ENCODE data around the gene SCYL2.
A peak's percentile ranks its signal among the peaks of the same experiment; 100 is the strongest.
"Not testable (repeated sequence)": the region's sequence is repeated elsewhere in the genome, so short reads cannot be mapped to it uniquely, and the experiment has no call there.

The SCYL2 gene, protein sequence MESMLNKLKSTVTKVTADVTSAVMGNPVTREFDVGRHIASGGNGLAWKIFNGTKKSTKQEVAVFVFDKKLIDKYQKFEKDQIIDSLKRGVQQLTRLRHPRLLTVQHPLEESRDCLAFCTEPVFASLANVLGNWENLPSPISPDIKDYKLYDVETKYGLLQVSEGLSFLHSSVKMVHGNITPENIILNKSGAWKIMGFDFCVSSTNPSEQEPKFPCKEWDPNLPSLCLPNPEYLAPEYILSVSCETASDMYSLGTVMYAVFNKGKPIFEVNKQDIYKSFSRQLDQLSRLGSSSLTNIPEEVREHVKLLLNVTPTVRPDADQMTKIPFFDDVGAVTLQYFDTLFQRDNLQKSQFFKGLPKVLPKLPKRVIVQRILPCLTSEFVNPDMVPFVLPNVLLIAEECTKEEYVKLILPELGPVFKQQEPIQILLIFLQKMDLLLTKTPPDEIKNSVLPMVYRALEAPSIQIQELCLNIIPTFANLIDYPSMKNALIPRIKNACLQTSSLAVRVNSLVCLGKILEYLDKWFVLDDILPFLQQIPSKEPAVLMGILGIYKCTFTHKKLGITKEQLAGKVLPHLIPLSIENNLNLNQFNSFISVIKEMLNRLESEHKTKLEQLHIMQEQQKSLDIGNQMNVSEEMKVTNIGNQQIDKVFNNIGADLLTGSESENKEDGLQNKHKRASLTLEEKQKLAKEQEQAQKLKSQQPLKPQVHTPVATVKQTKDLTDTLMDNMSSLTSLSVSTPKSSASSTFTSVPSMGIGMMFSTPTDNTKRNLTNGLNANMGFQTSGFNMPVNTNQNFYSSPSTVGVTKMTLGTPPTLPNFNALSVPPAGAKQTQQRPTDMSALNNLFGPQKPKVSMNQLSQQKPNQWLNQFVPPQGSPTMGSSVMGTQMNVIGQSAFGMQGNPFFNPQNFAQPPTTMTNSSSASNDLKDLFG

GRCh38 chr12:100266835-100267602 lies at the start of gene SCYL2, which contains the start of gene DEPDC4:
Gene SCYL2 (plus strand): TSS chr12:100267177. CDS start chr12:100282971, 15,794 bp downstream.
Gene DEPDC4 (minus strand): TSS chr12:100267079. CDS start chr12:100267076, 3 bp downstream.
- DNase-seq (ENCODE audit: low read depth in 2 of 3, low spot score in 2 of 3), result peak; percentile 83 to 95 (median 86)

- no peak for DNase-seq (ENCODE audit: low read depth in 2 of 3, low spot score in 2 of 3)
Observed at GRCh38 chr12:100219328-100220109, 47.5 kb upstream of the SCYL2 start.

GRCh38 chr12:100221523-100221922 lies 45.5 kb upstream of the SCYL2 start:
- DNase-seq (ENCODE audit: low read depth in 2 of 3, low spot score in 2 of 3), result no peak

GRCh38 chr12:100222173-100222572 lies 44.8 kb upstream of the SCYL2 start:
- DNase-seq (ENCODE audit: low read depth in 2 of 3, low spot score in 2 of 3), result not testable (repeated sequence)

DNA sequence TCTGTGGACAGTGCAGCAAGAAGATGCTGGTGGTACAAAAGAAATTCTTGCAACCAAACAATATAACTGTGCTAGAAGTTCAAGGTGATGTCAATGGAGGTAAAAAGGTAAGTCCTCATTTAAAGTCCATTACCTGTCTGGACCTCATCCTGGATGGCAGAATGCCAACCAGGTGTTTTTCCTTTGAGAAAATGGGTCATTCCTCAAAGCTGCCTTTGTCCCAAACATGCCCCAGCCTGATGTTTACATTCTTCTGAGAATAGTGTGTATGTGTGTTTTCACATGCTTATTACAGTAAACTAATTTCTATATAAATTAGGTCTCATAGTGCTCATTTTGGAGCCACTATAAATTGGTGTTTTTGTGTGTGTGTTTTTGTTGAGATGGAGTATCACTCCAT lies 41.5 kb upstream of the SCYL2 start:
- DNase-seq (ENCODE audit: low read depth in 2 of 3, low spot score in 2 of 3), result no peak

DNA sequence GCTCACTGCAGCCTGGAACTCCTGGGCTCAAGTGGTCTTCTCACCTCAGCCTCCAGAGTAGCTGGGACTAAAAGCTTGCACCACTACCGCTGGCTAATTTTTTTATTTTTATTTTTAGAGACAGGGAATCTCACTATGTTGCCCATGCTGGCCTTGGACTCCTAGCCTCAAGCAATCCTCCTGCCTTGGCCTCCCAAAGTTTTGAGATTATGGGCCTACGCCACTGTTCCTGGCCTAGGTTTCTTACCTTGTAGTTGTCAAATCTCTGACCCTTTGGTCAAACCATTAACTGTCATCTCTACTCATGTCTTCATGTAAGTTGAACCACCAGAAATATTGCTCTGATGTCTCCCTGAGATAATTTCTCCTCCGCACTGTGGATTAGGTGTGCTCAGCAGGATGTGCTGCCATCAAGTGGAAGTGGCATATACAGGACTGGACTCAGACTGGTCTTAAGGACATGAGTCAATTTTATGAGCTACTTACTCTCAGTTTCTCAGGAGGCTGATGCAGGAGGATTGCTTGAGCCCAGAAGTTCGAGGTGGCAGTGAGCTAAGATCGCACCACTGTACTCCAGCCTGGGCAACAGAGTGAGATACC lies 37.8 kb upstream of the SCYL2 start:
- DNase-seq (ENCODE audit: low read depth in 2 of 3, low spot score in 2 of 3), result no peak

GRCh38 chr12:100229876-100230275 lies 37.1 kb upstream of the SCYL2 start:
- no peak for DNase-seq (ENCODE audit: low read depth in 2 of 3, low spot score in 2 of 3)

DNA sequence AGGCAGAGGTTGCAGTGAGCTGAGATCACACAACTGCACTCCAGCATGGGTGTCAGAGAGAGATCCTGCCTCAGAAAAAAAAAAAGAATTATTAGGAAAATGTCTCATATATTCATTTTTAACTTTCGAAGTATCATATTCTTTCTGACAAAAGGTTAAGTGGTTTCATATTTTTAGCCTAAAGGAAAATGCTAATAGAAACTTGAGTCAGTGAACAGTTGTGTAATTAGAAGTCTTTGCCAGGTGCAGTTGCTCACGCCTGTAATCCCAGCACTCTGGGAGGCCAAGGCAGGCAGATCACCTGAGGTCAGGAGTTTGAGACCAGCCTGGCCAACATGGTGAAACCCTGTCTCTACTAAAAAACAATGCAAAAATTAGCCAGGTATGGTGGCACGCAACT lies 35.1 kb upstream of the SCYL2 start:
- not testable (repeated sequence) for DNase-seq (ENCODE audit: low read depth in 2 of 3, low spot score in 2 of 3)

DNA sequence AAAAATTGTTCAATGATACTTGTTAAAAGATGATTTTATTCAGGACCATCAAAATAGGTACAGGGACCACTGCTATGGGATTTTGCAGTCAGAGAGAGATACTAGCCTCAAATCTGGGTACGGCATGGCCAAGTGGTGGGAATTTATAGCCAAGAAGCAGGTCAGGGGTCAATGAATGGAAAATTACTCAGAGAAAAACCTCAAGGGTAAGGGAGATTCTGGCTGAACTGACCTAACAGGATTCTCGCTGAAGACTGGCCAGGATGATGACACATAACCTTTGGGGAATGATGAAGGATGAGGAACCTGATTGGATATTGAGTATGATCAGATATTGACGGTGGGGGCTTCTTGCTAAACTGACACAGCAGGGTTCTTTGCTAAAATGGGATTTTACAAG lies 32.8 kb upstream of the SCYL2 start:
- DNase-seq (ENCODE audit: low read depth in 2 of 3, low spot score in 2 of 3), result no peak

GRCh38 chr12:100234591-100235304 lies 32.2 kb upstream of the SCYL2 start:
- no peak for DNase-seq (ENCODE audit: low read depth in 2 of 3, low spot score in 2 of 3)

DNA sequence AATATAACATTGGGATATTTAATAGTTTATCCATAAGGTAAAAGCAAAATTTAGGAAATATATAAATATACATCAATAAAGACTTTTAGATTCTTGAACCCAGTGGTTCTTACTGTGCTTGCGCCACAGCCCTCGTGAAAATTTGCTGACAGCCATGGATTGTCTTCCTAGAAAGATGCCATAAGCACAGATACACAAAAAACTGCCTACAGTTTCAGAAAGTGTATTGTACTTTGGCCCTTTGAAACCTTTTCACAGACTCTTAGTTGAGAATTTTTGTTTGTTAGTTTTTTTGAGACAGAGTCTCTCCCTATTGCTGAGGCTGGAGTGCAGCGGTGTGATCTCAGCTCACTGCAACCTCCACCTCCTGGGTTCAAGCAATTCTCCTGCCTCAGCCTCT lies 28.2 kb upstream of the SCYL2 start:
- DNase-seq (ENCODE audit: low read depth in 2 of 3, low spot score in 2 of 3), result no peak

DNA sequence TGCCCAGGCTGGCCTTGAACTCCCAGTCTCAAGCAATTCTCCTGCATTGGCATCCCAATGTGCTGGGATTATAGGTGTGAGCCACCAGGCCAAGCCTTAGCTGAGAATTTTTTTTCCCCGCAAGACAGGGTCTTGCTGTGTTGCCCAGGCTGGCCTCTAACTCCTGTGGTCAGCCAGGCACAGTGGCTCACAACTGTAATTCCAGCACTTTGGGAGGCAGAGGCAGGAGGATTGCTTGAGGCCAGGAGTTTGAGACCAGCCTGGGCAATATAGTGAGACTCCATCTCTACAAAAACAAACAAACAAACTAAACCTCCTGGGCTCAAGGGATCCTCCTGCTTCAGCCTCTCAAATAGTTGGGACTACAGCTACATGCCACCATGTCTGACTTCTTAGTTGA lies 27.4 kb upstream of the SCYL2 start:
- no peak for DNase-seq (ENCODE audit: low read depth in 2 of 3, low spot score in 2 of 3)

- DNase-seq (ENCODE audit: low read depth in 2 of 3, low spot score in 2 of 3), result no peak
Observed at GRCh38 chr12:100243137-100243536, 23.8 kb upstream of the SCYL2 start.

- DNase-seq (ENCODE audit: low read depth in 2 of 3, low spot score in 2 of 3), result no peak
Observed at GRCh38 chr12:100247765-100248164, 19.2 kb upstream of the SCYL2 start.

GRCh38 chr12:100248886-100249285 lies 18.1 kb upstream of the SCYL2 start:
- no peak for DNase-seq (ENCODE audit: low read depth in 2 of 3, low spot score in 2 of 3)

- no peak for DNase-seq (ENCODE audit: low read depth in 2 of 3, low spot score in 2 of 3)
Observed at GRCh38 chr12:100249941-100250340, 17.0 kb upstream of the SCYL2 start.

GRCh38 chr12:100251917-100252316 lies 15.1 kb upstream of the SCYL2 start:
- DNase-seq (ENCODE audit: low read depth in 2 of 3, low spot score in 2 of 3), result no peak

- DNase-seq (ENCODE audit: low read depth in 2 of 3, low spot score in 2 of 3), result no peak
Observed at GRCh38 chr12:100253437-100253836, 13.5 kb upstream of the SCYL2 start.

- DNase-seq (ENCODE audit: low read depth in 2 of 3, low spot score in 2 of 3), result no peak
Observed at GRCh38 chr12:100254876-100255275, 12.1 kb upstream of the SCYL2 start.

All from activated CD8-positive, alpha-beta memory T cell treated with anti-CD3 and anti-CD28 coated beads for 48 hours (primary cell).